Measurements from ENCODE around the gene TMEM100.
A peak's percentile ranks its signal among the peaks of the same experiment; 100 is the strongest.

GRCh38 chr17:55750750-55751657 lies 28.3 kb upstream of the TMEM100 start, which contains the start of gene PCTP:
- TF ChIP-seq CTCF (IDR thresholded peaks at IDR 0.05; ENCODE audit: borderline replicate concordance, extremely low read depth, low read length, poor library complexity, severe bottlenecking) (peak; percentile 41), EZH2 (IDR thresholded peaks at IDR 0.05; ENCODE audit: borderline replicate concordance, low read depth, low read length, severe bottlenecking) (no peak)

All from DND-41 (cell line).